IMR-90 (cell line): Measurements from ENCODE around the gene CDC26. TPM values are rescaled to one million over a fixed set of nuclear protein-coding genes. Genes with fewer than 3 reads are reported as not detected.

ENCODE experiments used
- ATAC-seq: fragments of 200-7000 bp; cut with Tn5 transposase; 2 replicates; pipeline ENCODE4 v1.9.1; 2020; ENCODE audit warnings: low read depth, mild to moderate bottlenecking, moderate library complexity
- BruUV-seq: library from RNA; stranded (reverse); fragments of 400-500 nt; replicated peaks from 2 replicates; lab custom pipeline; 2021; lab: Mats Ljungman, UMichigan
- CTCF ChIA-PET: fragments of 300-600 bp; formaldehyde crosslinking; extraction: SDS; loops from one replicate; lab custom pipeline; 2021; ENCODE audit warnings: antibody characterized with exemption; lab: Yijun Ruan, JAX
- POLR2A ChIA-PET: fragments of 300-600 bp; sonication (Branson Sonifier 250); formaldehyde crosslinking; loops from one replicate; lab custom pipeline; 2022; ENCODE audit warnings: antibody characterized with exemption; ENCODE audit not compliant: unreplicated experiment; lab: Charles Lee
- DNase-seq: peaks from one replicate; pipeline ENCODE4 v3.0.0; 2013
- H2AFZ ChIP-seq: replicated peaks from 2 replicates; pipeline ENCODE3; 2013; ENCODE audit warnings: low read length, mild to moderate bottlenecking; ENCODE audit not compliant: poor library complexity
- H2AK5ac ChIP-seq: 2 replicates; pipeline ENCODE4 v1.6.1; 2013; ENCODE audit warnings: low read depth, low read length, inconsistent platforms
- H2AK9ac ChIP-seq: replicated peaks from 2 replicates; pipeline ENCODE3; 2013; ENCODE audit warnings: mild to moderate bottlenecking, low read depth, low read length, moderate library complexity; ENCODE audit not compliant: poor library complexity
- H2BK120ac ChIP-seq: 2 replicates; pipeline ENCODE4 v1.6.1; 2013; ENCODE audit warnings: low read depth, low read length, inconsistent platforms
- H2BK15ac ChIP-seq: 3 replicates; pipeline ENCODE4 v1.6.1; 2013; ENCODE audit warnings: low read depth, low read length, inconsistent platforms
- H2BK20ac ChIP-seq: 2 replicates; pipeline ENCODE4 v1.6.1; 2013; ENCODE audit warnings: low read depth, mild to moderate bottlenecking, inconsistent platforms, low read length, moderate library complexity
- H2BK5ac ChIP-seq: 2 replicates; pipeline ENCODE4 v1.6.1; 2013; ENCODE audit warnings: mild to moderate bottlenecking, low read depth, low read length, inconsistent platforms; ENCODE audit not compliant: poor library complexity, severe bottlenecking
- H3K14ac ChIP-seq: replicated peaks from 2 replicates; pipeline ENCODE4 v1.6.1; 2013; ENCODE audit warnings: low read depth, low read length, inconsistent platforms
- H3K18ac ChIP-seq: 2 replicates; pipeline ENCODE4 v1.6.1; 2013; ENCODE audit warnings: low read depth, low read length, control low read depth
- H3K23ac ChIP-seq: 2 replicates; pipeline ENCODE4 v1.6.1; 2013; ENCODE audit warnings: low read depth, low read length, inconsistent platforms
- H3K27ac ChIP-seq: 2 replicates; pipeline ENCODE4 v1.5.1; 2013; ENCODE audit warnings: mild to moderate bottlenecking, control low read depth, low read length; ENCODE audit not compliant: insufficient read depth
- H3K27me3 ChIP-seq: 2 replicates; pipeline ENCODE4 v1.6.1; 2013; ENCODE audit warnings: low read length; ENCODE audit not compliant: control insufficient read depth, insufficient read depth
- H3K36me3 ChIP-seq: 2 replicates; pipeline ENCODE4 v1.6.1; 2013; ENCODE audit warnings: low read length, mixed read lengths; ENCODE audit not compliant: control insufficient read depth, insufficient read depth
- H3K4ac ChIP-seq: 2 replicates; pipeline ENCODE4 v1.6.1; 2013; ENCODE audit warnings: low read depth, low read length, inconsistent platforms
- H3K4me1 ChIP-seq: 2 replicates; pipeline ENCODE4 v1.6.1; 2013; ENCODE audit warnings: low read length, mixed read lengths; ENCODE audit not compliant: control insufficient read depth, insufficient read depth
- H3K4me2 ChIP-seq: 2 replicates; pipeline ENCODE4 v1.6.1; 2013; ENCODE audit warnings: low read depth, mild to moderate bottlenecking, control low read depth, low read length, moderate library complexity
- H3K4me3 ChIP-seq: 2 replicates; pipeline ENCODE4 v1.5.1; 2013; ENCODE audit warnings: low read depth, mild to moderate bottlenecking, control low read depth, low read length, moderate library complexity; ENCODE audit not compliant: insufficient read depth
- H3K56ac ChIP-seq: 2 replicates; pipeline ENCODE4 v1.6.1; 2013; ENCODE audit warnings: low read length, inconsistent platforms; ENCODE audit not compliant: insufficient read depth; ENCODE audit errors: extremely low read depth
- H3K79me1 ChIP-seq, 2 experiments: 2 replicates each; pipeline ENCODE4 v1.6.1; 2013; ENCODE audit warnings: low read length in 2 of 2, inconsistent platforms in 1 of 2, low read depth in 1 of 2
- H3K9ac ChIP-seq: 2 replicates; pipeline ENCODE4 v1.6.1; 2013; ENCODE audit warnings: low read depth, low read length, control low read depth
- H3K9me1 ChIP-seq: 2 replicates; pipeline ENCODE4 v1.6.1; 2013; ENCODE audit warnings: low read length, inconsistent platforms; ENCODE audit not compliant: insufficient read depth
- H3K9me3 ChIP-seq: 2 replicates; pipeline ENCODE4 v1.6.1; 2013; ENCODE audit warnings: low read length; ENCODE audit not compliant: control insufficient read depth, insufficient read depth
- H4K20me1 ChIP-seq: 2 replicates; pipeline ENCODE4 v1.6.1; 2013; ENCODE audit warnings: low read length, inconsistent platforms; ENCODE audit not compliant: insufficient read depth
- H4K5ac ChIP-seq: 2 replicates; pipeline ENCODE4 v1.6.1; 2013; ENCODE audit warnings: mild to moderate bottlenecking, low read depth, low read length, control low read depth
- H4K8ac ChIP-seq, 2 experiments: 2 replicates each; pipeline ENCODE4 v1.6.1; 2013; ENCODE audit warnings: low read depth in 2 of 2, low read length in 2 of 2, control low read depth in 1 of 2, inconsistent platforms in 1 of 2
- H4K91ac ChIP-seq: 2 replicates; pipeline ENCODE4 v1.6.1; 2013; ENCODE audit warnings: low read depth, low read length, inconsistent platforms; ENCODE audit not compliant: insufficient read depth
- CHD1 ChIP-seq: IDR thresholded peaks from 2 replicates; pipeline ENCODE4 v1.6.1; 2012; ENCODE audit warnings: low read depth, low read length, improper control_type of control experiment
- WGBS, 2 experiments: methylation state at CpG; one replicate each; pipeline versions ENCODE4 v1.1.5 to v1.1.7; 2013; ENCODE audit warnings: missing lambda C conversion rate in 2 of 2; ENCODE audit not compliant: insufficient read length in 1 of 2; ENCODE audit errors: extremely low coverage in 2 of 2; 5-methylcytosine and 5-hydroxymethylcytosine counted together
- dilution Hi-C: fragments of 300-500 bp; cut with HindIII; formaldehyde crosslinking; loops from one replicate; pipeline ENCODE4 v1.14.3; 2018; ENCODE audit warnings: low sequenced_read_pairs; ENCODE audit not compliant: unreplicated experiment
- in situ Hi-C: fragments of 300-500 bp; cut with MboI; formaldehyde crosslinking; loops from 3 replicates; pipeline ENCODE4 v1.14.3; 2019; ENCODE audit warnings: low sequenced_read_pairs, inconsistent platforms, mixed read lengths
- intact Hi-C: fragments of 100-400 bp; cut with micrococcal nuclease; formaldehyde crosslinking; loops from 2 replicates; pipeline ENCODE4 v1.10.0; 2022
- polyA plus RNA-seq, 3 experiments: library from polyadenylated mRNA; depleted of rRNA; stranded (reverse); fragments of >200 nt; gene quantifications; 2 replicates each; pipeline ENCODE4 v1.2.3, GENCODE V29; 2012; ENCODE audit warnings: low replicate concordance in 1 of 3
- total RNA-seq: library from RNA; depleted of rRNA; stranded (reverse); fragments of >200 nt; gene quantifications from 2 replicates; pipeline ENCODE4 v1.2.3, GENCODE V29; 2012

The CDC26 gene
- total and polyA plus RNA-seq, 2 of the 4 experiments (the other 2 are of a cell fraction): 16.5 to 32.7 TPM

DNA sequence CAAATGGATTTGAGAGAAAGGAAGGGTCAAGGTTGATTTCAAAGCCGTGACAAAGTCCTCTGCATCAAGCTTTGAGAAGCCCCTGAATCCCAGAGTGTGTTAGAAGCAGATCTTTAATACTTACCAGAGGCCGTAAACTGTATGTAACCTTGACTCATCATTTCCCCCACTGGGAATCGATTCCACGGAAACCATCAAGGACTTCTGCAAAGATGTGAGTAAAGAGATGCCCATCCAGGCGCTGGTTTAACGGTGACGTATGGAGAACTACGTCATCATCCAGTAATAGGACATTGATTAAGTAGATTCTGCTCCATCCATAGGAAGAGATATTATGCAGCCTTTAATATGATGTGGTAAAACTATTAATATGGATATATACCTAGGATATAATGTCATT lies 26.2 kb upstream of the CDC26 start:
- Histone ChIP-seq H3K9me3 (no peaks in the 10 kb centered on the region), H3K18ac (no peak overlapping the region), H3K56ac (no peak overlapping the region), H3K27me3 (peaks cover 35% of the 10 kb centered on the region), H2AFZ (no peak overlapping the region), H3K27ac (no peak overlapping the region), H3K4me3 (no peak overlapping the region), H4K20me1 (no peaks in the 10 kb centered on the region), H3K9me1 (no peaks in the 10 kb centered on the region), H3K4ac (no peak overlapping the region), H3K36me3 (no peaks in the 10 kb centered on the region), H2AK9ac (no peak overlapping the region), H2BK15ac (no peak overlapping the region), H2BK20ac (no peak overlapping the region), H3K4me1 (no peaks in the 10 kb centered on the region), H4K5ac (no peak overlapping the region), H3K4me2 (no peak overlapping the region), H2BK5ac (no peak overlapping the region), H3K23ac (no peak overlapping the region), H4K8ac (no peak overlapping the region), H3K9ac (no peak overlapping the region), H4K91ac (no peak overlapping the region), H2AK5ac (no peak overlapping the region), H2BK120ac (no peak overlapping the region), H3K79me1 (no peaks in the 10 kb centered on the region), H3K14ac (no peak overlapping the region)
- intact Hi-C loops: no loop called here
- TF ChIP-seq CHD1: no peak
- in situ Hi-C loops: loop anchor here (10.0 kb wide), 1 partner anchor 353 kb away; no protein-coding TSS in a partner anchor
- 60% methylated on average over 1 of the region's 8 CpGs; no CpG with 5 or more reads in 1 of the 2 experiments for WGBS, 2 experiments
- dilution Hi-C loops: no loop called here
- CTCF ChIA-PET: no interaction called here
- POLR2A ChIA-PET: no interaction called here
- no TSS peak for BruUV-seq
- ATAC-seq: no peak
- no peak for DNase-seq
